Endothelial cell (in vitro differentiated cells): ENCODE data around the gene RNF141. TPM values are rescaled to one million over a fixed set of nuclear protein-coding genes. Genes with fewer than 3 reads are reported as not detected.

ENCODE experiments used
- DNase-seq: peaks from one replicate; pipeline ENCODE4 v3.0.0; 2021; ENCODE audit warnings: low spot score
- H3K27ac Mint-ChIP-seq: one replicate; pipeline ENCODE4 v1.8.0; 2021; ENCODE audit warnings: mixed read lengths, inconsistent platforms; ENCODE audit not compliant: unreplicated experiment
- H3K27me3 Mint-ChIP-seq: one replicate; pipeline ENCODE4 v1.8.0; 2021; ENCODE audit warnings: mild to moderate bottlenecking, moderate library complexity, mixed read lengths, inconsistent platforms; ENCODE audit not compliant: unreplicated experiment
- H3K36me3 Mint-ChIP-seq: one replicate; pipeline ENCODE4 v1.8.0; 2021; ENCODE audit warnings: mild to moderate bottlenecking, low read depth, mixed read lengths, inconsistent platforms; ENCODE audit not compliant: unreplicated experiment
- H3K4me1 Mint-ChIP-seq: one replicate; pipeline ENCODE4 v1.8.0; 2021; ENCODE audit warnings: mild to moderate bottlenecking, mixed read lengths, inconsistent platforms; ENCODE audit not compliant: unreplicated experiment
- H3K4me3 Mint-ChIP-seq: one replicate; pipeline ENCODE4 v1.8.0; 2021; ENCODE audit warnings: mild to moderate bottlenecking, mixed read lengths, inconsistent platforms; ENCODE audit not compliant: unreplicated experiment
- H3K9me3 Mint-ChIP-seq: one replicate; pipeline ENCODE4 v1.8.0; 2021; ENCODE audit warnings: mixed read lengths, inconsistent platforms; ENCODE audit not compliant: unreplicated experiment
- CTCF ChIP-seq: fragments of 200-600 bp; sonication (generic); IDR thresholded peaks from one replicate; pipeline ENCODE4 v1.5.0; 2021; ENCODE audit warnings: antibody characterized with exemption; ENCODE audit not compliant: unreplicated experiment
- total RNA-seq: library from RNA; stranded (reverse); fragmentation: NEBNext Ultra II Directional; extraction: Animal tissue kit (Norgen Biotek cat#: 25700); gene quantifications from one replicate; pipeline ENCODE4 v1.2.1, GENCODE V29; 2021; ENCODE audit not compliant: unreplicated experiment

RNF141 gene
- total RNA-seq, 1 donor from 2014 or later: 32.8 TPM

GRCh38 chr11:10564030-10564429 lies 23.0 kb upstream of the RNF141 start:
- no peaks in the 10 kb centered on the region for H3K27me3 Mint-ChIP-seq
- DNase-seq: no peak
- peaks cover 13% of the 10 kb centered on the region for H3K4me1 Mint-ChIP-seq
- H3K4me3 Mint-ChIP-seq: no peak overlapping the region
- no peaks in the 10 kb centered on the region for H3K9me3 Mint-ChIP-seq
- no peaks in the 10 kb centered on the region for H3K36me3 Mint-ChIP-seq
- no peak for TF ChIP-seq CTCF
- H3K27ac Mint-ChIP-seq: no peak overlapping the region

- DNase-seq: no peak
- H3K4me3 Mint-ChIP-seq: no peak overlapping the region
- TF ChIP-seq CTCF: no peak
- no peaks in the 10 kb centered on the region for H3K27me3 Mint-ChIP-seq
- H3K36me3 Mint-ChIP-seq: no peaks in the 10 kb centered on the region
- H3K27ac Mint-ChIP-seq: no peak overlapping the region
- H3K9me3 Mint-ChIP-seq: no peaks in the 10 kb centered on the region
- peaks cover 14% of the 10 kb centered on the region for H3K4me1 Mint-ChIP-seq
Measured at GRCh38 chr11:10561947-10562346, 21.0 kb upstream of the RNF141 start.

- no peaks in the 10 kb centered on the region for H3K27me3 Mint-ChIP-seq
- no peak for DNase-seq
Measured at GRCh38 chr11:10561043-10561818, 20.2 kb upstream of the RNF141 start.

GRCh38 chr11:10558288-10558687 lies 17.3 kb upstream of the RNF141 start:
- DNase-seq: no peak
- Mint-ChIP-seq H3K9me3 (no peaks in the 10 kb centered on the region), H3K4me3 (no peak overlapping the region), H3K27me3 (peaks cover 4% of the 10 kb centered on the region), H3K36me3 (no peaks in the 10 kb centered on the region), H3K27ac (no peak overlapping the region), H3K4me1 (peaks cover 11% of the 10 kb centered on the region)
- TF ChIP-seq CTCF: no peak

More at GRCh38 chr11:10561043-10561818, 20.2 kb upstream of the RNF141 start:
- peaks cover 14% of the 10 kb centered on the region for H3K4me1 Mint-ChIP-seq
- H3K4me3 Mint-ChIP-seq: no peak overlapping the region
- no peak overlapping the region for H3K27ac Mint-ChIP-seq
- H3K9me3 Mint-ChIP-seq: no peaks in the 10 kb centered on the region
- TF ChIP-seq CTCF: no peak
- no peaks in the 10 kb centered on the region for H3K36me3 Mint-ChIP-seq

GRCh38 chr11:10556590-10556989 lies 15.6 kb upstream of the RNF141 start:
- DNase-seq: no peak
- Mint-ChIP-seq H3K27me3 (peaks cover 4% of the 10 kb centered on the region), H3K36me3 (no peaks in the 10 kb centered on the region), H3K4me3 (no peak overlapping the region), H3K4me1 (peaks cover 11% of the 10 kb centered on the region), H3K9me3 (no peaks in the 10 kb centered on the region), H3K27ac (no peak overlapping the region)
- TF ChIP-seq CTCF: no peak
